GM06990 (cell line): ENCODE data around the gene PACS1.
"Not testable (repeated sequence)": the region's sequence is repeated elsewhere in the genome, so short reads cannot be mapped to it uniquely, and the experiment has no call there.

Experiments
- DNase-seq: peaks from one replicate; pipeline ENCODE4 v3.0.0-alpha.2; 2011; ENCODE audit not compliant: insufficient read length; ENCODE audit errors: extremely low read depth
- H3K27me3 ChIP-seq: replicated peaks from 2 replicates; pipeline ENCODE4 v1.6.0; 2011; ENCODE audit warnings: low read length; ENCODE audit not compliant: control insufficient read depth, insufficient read depth
- H3K36me3 ChIP-seq: 2 replicates; pipeline ENCODE4 v1.5.1; 2011; ENCODE audit warnings: low read length; ENCODE audit not compliant: control insufficient read depth, insufficient read depth
- H3K4me3 ChIP-seq: replicated peaks from 2 replicates; pipeline ENCODE4 v1.5.1; 2011; ENCODE audit warnings: low read depth, mild to moderate bottlenecking, control low read depth, low read length
- TF ChIP-seq, protein P1 (sequence below): IDR thresholded peaks from 2 replicates; pipeline ENCODE4 v1.5.1; 2011; ENCODE audit warnings: low read length, control low read depth, mild to moderate bottlenecking, inconsistent platforms; ENCODE audit not compliant: insufficient read depth, poor library complexity, severe bottlenecking

PACS1 gene

DNA sequence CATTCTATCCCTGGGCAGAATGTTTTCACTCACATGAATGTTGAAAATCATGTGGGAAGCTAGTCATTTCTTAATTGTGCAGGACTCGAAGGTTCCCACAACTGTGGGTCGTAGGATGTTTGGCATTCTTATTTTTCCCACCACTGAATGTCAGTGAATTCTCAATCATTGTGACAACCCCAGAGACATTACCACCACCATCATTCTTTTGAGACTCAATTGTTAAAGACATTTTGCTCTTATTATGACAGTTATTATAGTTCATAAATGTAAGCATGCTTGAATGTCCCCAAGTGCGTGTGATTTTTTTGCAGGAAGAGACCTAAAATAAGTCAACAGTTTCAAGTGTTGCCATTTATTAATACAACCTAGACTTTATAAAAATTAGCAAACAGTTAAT, 19.0 kb downstream of the PACS1 start:
- Histone ChIP-seq H3K4me3 (no peak overlapping the region), H3K36me3 (no peaks in the 10 kb centered on the region), H3K27me3 (no peaks in the 10 kb centered on the region)
- TF ChIP-seq, protein P1, sequence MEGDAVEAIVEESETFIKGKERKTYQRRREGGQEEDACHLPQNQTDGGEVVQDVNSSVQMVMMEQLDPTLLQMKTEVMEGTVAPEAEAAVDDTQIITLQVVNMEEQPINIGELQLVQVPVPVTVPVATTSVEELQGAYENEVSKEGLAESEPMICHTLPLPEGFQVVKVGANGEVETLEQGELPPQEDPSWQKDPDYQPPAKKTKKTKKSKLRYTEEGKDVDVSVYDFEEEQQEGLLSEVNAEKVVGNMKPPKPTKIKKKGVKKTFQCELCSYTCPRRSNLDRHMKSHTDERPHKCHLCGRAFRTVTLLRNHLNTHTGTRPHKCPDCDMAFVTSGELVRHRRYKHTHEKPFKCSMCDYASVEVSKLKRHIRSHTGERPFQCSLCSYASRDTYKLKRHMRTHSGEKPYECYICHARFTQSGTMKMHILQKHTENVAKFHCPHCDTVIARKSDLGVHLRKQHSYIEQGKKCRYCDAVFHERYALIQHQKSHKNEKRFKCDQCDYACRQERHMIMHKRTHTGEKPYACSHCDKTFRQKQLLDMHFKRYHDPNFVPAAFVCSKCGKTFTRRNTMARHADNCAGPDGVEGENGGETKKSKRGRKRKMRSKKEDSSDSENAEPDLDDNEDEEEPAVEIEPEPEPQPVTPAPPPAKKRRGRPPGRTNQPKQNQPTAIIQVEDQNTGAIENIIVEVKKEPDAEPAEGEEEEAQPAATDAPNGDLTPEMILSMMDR = no peak
- no peak for DNase-seq

DNA sequence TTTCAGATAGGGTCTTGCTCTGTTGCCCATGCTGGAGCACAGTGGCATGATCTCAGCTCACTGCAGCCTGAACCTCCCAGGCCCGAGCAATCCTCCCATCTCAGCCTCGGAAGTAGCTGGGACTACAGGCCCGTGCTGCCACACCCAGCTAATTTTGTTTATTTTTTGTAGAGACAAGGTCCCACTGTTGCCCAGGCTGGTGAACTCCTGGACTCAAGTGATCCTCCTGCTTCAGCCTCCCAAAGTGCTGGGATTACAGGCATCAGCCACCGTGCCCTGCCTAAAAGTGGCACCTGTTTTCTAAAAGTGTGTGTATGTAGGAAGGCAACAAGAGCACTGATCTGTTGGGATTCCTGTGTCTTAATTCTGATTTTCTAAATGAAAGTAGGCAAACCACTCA, 20.2 kb downstream of the PACS1 start:
- DNase-seq = no peak
- TF ChIP-seq, protein P1 = no peak
- H3K27me3 ChIP-seq = no peaks in the 10 kb centered on the region
- no peaks in the 10 kb centered on the region for H3K36me3 ChIP-seq
- H3K4me3 ChIP-seq = no peak overlapping the region

DNA sequence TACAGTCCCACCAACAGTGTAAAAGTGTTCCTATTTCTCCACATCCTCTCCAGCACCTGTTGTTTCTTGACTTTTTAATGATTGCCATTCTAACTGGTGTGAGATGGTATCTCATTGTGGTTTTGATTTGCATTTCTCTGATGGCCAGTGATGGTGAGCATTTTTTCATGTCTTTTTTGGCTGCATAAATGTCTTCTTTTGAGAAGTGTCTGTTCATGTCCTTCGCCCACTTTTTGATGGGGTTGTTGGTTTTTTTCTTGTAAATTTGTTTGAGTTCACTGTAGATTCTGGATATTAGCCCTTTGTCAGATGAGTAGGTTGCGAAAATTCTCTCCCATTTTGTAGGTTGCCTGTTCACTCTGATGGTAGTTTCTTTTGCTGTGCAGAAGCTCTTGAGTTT, 22.1 kb downstream of the PACS1 start:
- not testable (repeated sequence) for DNase-seq, H3K4me3 ChIP-seq, H3K36me3 ChIP-seq, H3K27me3 ChIP-seq

DNA sequence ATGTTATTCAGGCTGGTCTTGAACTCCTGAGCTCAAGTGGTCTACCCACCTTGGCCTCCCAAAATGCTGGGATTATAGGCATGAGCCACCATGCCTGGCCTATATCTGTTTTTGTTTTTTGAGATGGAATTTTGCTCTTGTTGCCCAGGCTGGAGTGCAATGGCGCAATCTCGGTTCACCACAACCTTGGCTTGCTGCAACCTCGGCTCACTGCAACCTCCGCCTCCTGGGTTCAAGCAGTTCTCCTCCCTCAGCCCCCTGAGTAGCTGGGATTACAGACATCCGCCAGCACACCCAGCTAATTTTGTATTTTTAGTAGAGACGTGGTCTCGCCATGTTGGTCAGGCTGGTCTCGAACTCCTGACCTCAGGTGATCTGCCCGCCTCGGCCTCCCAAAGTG, 29.7 kb downstream of the PACS1 start:
- not testable (repeated sequence) for DNase-seq, H3K27me3 ChIP-seq, H3K4me3 ChIP-seq, H3K36me3 ChIP-seq

DNA sequence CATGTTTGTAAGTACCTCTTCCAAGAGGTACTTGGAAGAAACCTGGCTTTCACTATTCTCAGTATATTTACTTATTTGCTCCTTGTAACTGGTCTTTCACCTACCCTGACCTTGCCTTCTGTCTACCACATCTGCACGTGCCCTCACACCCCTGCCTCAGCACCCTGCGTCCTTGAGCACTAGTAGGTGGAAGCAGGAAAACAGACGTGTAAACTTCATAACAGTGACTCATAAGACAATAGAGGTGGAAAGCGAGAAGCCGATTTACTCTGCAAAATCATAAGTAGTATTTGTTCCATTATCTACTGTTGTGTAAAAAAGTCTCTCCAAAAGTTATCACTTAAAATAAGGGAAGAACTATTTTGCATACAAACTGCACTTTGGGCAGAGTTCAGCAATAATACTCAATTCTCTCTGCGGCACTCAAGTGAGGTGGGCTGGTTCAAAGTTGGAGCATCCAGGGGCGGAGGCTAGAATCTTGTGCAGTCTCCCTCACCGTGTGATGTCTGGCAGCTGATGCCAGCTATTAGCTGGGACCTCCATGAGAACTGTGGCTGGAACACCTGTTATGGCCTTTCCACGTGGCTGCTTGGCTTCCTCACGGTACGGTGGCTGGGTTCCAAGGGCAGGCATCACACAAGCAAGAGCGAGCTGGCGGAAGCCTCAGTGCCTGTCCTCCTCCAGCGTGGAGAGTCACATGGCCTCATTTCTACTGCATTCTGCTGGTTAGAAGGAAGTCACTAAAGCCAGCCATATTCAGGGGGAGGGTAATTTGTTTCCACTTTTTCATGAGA, 30.4 kb downstream of the PACS1 start:
- TF ChIP-seq, protein P1 = no peak
- Histone ChIP-seq H3K4me3 (peak overlapping the region; percentile 45), H3K27me3 (no peaks in the 10 kb centered on the region), H3K36me3 (no peaks in the 10 kb centered on the region)
- DNase-seq = peak; percentile 69

DNA sequence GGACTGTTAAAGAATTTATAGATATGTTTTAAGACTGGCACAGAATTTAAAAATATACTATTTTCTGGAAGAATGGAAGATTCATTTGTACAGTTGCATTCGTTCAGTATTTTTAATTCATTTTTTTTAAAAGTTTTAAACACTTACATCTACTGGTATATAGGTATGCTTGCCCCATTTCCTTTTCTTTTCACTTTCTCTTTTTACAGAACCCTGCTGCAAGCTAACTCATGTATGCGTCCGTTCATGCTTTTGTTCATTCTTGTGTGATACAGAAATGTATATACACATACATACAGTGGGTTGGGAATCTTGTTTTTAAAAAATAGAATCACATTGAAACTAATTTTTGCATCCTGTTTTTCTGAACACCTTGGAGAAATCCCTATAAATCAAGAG, 31.0 kb downstream of the PACS1 start:
- no peak for DNase-seq
- Histone ChIP-seq H3K27me3 (no peaks in the 10 kb centered on the region), H3K36me3 (no peaks in the 10 kb centered on the region), H3K4me3 (peak overlapping the region; percentile 45)
- TF ChIP-seq, protein P1 = no peak

DNA sequence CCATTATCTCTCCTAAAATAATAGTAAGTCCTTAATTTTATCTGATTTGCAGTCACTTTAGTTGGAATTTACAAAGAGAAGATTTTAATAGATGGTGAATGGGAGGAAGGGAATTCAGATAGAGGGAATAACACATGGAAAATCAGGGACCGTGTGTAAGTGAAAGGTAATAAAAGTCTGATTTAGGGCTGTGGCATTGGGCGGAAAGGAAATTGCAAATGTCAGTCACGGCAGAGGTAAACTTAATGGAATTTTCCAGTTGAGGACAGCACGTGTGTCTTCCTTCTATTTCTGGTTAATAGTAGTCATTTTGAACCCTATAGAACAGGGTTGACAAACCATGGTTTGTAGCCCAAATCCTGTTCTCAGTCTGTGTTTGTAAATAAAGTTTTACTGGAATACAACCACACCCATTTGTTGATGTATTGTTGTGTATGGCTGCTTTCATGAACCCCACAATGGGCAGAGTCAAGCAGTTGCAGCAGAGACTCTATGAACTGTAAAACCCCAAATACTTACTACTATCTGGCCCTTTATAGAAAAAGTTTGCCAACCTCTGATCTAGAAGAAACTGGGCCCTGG, 34.1 kb downstream of the PACS1 start:
- TF ChIP-seq, protein P1 = no peak
- H3K4me3 ChIP-seq = no peak overlapping the region
- H3K36me3 ChIP-seq = no peaks in the 10 kb centered on the region
- DNase-seq = no peak
- H3K27me3 ChIP-seq = no peaks in the 10 kb centered on the region
